NCI-H187 treated with DMSO at 0.1 percent for 48 hours (cell line): ENCODE results near the gene RANBP3.
A peak's percentile ranks its signal among the peaks of the same experiment; 100 is the strongest.
"Not testable (repeated sequence)": the region's sequence is repeated elsewhere in the genome, so short reads cannot be mapped to it uniquely, and the experiment has no call there.

Experiments used
- DNase-seq: peaks from one replicate; lab custom pipeline; 2025; lab: John Stamatoyannopoulos, UW

The RANBP3 gene

GRCh38 chr19:5966215-5966614, 11.7 kb downstream of the RANBP3 start:
- no peak for DNase-seq

- DNase-seq, result no peak
Observed at GRCh38 chr19:5964816-5965565, 12.9 kb downstream of the RANBP3 start.

GRCh38 chr19:5963855-5964254, 14.1 kb downstream of the RANBP3 start:
- DNase-seq, result no peak

GRCh38 chr19:5963259-5963658, 14.7 kb downstream of the RANBP3 start:
- not testable (repeated sequence) for DNase-seq

GRCh38 chr19:5961969-5962945, 15.7 kb downstream of the RANBP3 start:
- DNase-seq, result peak; percentile 51

- DNase-seq, result not testable (repeated sequence)
Observed at GRCh38 chr19:5961641-5961968, 16.3 kb downstream of the RANBP3 start.

GRCh38 chr19:5960005-5961001, 17.6 kb downstream of the RANBP3 start:
- peak; percentile 37 for DNase-seq

- DNase-seq, result no peak
Observed at GRCh38 chr19:5959260-5960004, 18.5 kb downstream of the RANBP3 start.

- DNase-seq, result no peak
Observed at GRCh38 chr19:5958851-5959122, 19.2 kb downstream of the RANBP3 start.

GRCh38 chr19:5958074-5958850, 19.7 kb downstream of the RANBP3 start:
- DNase-seq, result no peak

GRCh38 chr19:5957170-5957569, 20.8 kb downstream of the RANBP3 start:
- DNase-seq, result no peak

- no peak for DNase-seq
Observed at GRCh38 chr19:5956728-5957127, 21.2 kb downstream of the RANBP3 start.

GRCh38 chr19:5956323-5956722, 21.6 kb downstream of the RANBP3 start:
- no peak for DNase-seq

GRCh38 chr19:5955636-5955935, 22.4 kb downstream of the RANBP3 start:
- no peak for DNase-seq

GRCh38 chr19:5954293-5954692, 23.6 kb downstream of the RANBP3 start:
- DNase-seq, result no peak

GRCh38 chr19:5953680-5954213, 24.2 kb downstream of the RANBP3 start:
- no peak for DNase-seq

GRCh38 chr19:5953030-5953589, 24.8 kb downstream of the RANBP3 start:
- no peak for DNase-seq

GRCh38 chr19:5952193-5953029, 25.5 kb downstream of the RANBP3 start:
- DNase-seq, result no peak

- DNase-seq, result no peak
Observed at GRCh38 chr19:5951338-5951861, 26.5 kb downstream of the RANBP3 start.
